Stimulated activated CD4-positive, alpha-beta T cell treated with anti-CD3 and anti-CD28 coated beads, Interleukin-1b, Interleukin-23, amount 100 ng/mL, for 24 hours (primary cell): ENCODE data around the gene FBXL15.

Source experiments
- DNase-seq, 4 experiments: peaks; one replicate each; pipeline ENCODE4 v3.0.0-alpha.2; 2020; ENCODE audit warnings: low read depth in 4 of 4, low spot score in 1 of 4

FBXL15 gene

GRCh38 chr10:102409604-102410428 is 10.8 kb upstream of the FBXL15 start:
- no peak for DNase-seq

GRCh38 chr10:102410429-102411073 is 10.1 kb upstream of the FBXL15 start:
- peak in 3 of 4 experiments; percentile 41 to 71 (median 50) for DNase-seq

GRCh38 chr10:102411341-102412255 is 9.0 kb upstream of the FBXL15 start:
- DNase-seq, result no peak

- no peak for DNase-seq
Measured at GRCh38 chr10:102412293-102412692, 8.3 kb upstream of the FBXL15 start.

- no peak for DNase-seq
Measured at GRCh38 chr10:102413053-102413705, 7.5 kb upstream of the FBXL15 start.

- no peak for DNase-seq
Measured at GRCh38 chr10:102413806-102414561, 6.7 kb upstream of the FBXL15 start.

- no peak for DNase-seq
Measured at GRCh38 chr10:102414749-102415148, 5.9 kb upstream of the FBXL15 start.

- no peak for DNase-seq
Measured at GRCh38 chr10:102416283-102416682, 4.4 kb upstream of the FBXL15 start.

GRCh38 chr10:102416695-102417094 is 3.9 kb upstream of the FBXL15 start:
- no peak for DNase-seq

GRCh38 chr10:102418622-102419268 is 1.9 kb upstream of the FBXL15 start, which contains the start of gene PSD:
Gene PSD, minus strand, starts transcription at chr10:102418785. Its CDS starts 1,747 bp downstream, at chr10:102417038.
- DNase-seq, result no peak

GRCh38 chr10:102419269-102420180 is 1.1 kb upstream of the FBXL15 start:
- DNase-seq, result peak in 2 of 4 experiments; percentile 56 to 59

- DNase-seq, result no peak
Measured at GRCh38 chr10:102420181-102420713, 389 bp upstream of the FBXL15 start.

GRCh38 chr10:102421507-102421756 is 796 bp downstream of the FBXL15 start:
- no peak for DNase-seq

- no peak for DNase-seq
Measured at GRCh38 chr10:102421757-102422512, 1.3 kb downstream of the FBXL15 start.

GRCh38 chr10:102422545-102423129 is 2.0 kb downstream of the FBXL15 start:
- DNase-seq, result no peak

GRCh38 chr10:102423372-102423968 is 2.8 kb downstream of the FBXL15 start:
- DNase-seq, result no peak

- DNase-seq, result no peak
Measured at GRCh38 chr10:102424145-102424544, 3.5 kb downstream of the FBXL15 start.
